ENCODE measurements around the gene RBAK. TPM values are rescaled to one million over a fixed set of nuclear protein-coding genes. Genes with fewer than 3 reads are reported as not detected.

Gene RBAK
- total RNA-seq (2014; rRNA removed; shearing (Covaris generic)) (8.4 and 10.6 TPM in 2 replicates), polyA plus RNA-seq (2016; fragmentation: Nextera tagmentation; extraction: Ambion mirVana) (4.6 and 5.1 TPM in 2 replicates)

- peak within 1 kb of the TSS; percentile 78 for H3K27ac ChIP-seq
- WGBS, 2 experiments (ENCODE audit: low coverage in 1 of 2, low lambda C conversion rate in 2 of 2, missing lambda C conversion rate in 2 of 2), result 1 to 2% methylated on average over 42 to 69 of the region's 69 CpGs
- H3K9me2 ChIP-seq (ENCODE audit: insufficient read depth), result no peaks in the 10 kb centered on the region
- peak within 1 kb of the TSS; percentile 99 for H3K9ac ChIP-seq
- H2AFZ ChIP-seq, result peak within 1 kb of the TSS; percentile 99
- H3K4me2 ChIP-seq (ENCODE audit: unreplicated experiment), result peak within 1 kb of the TSS; percentile 81
- H3K27me3 ChIP-seq (replicated peaks; ENCODE audit: insufficient read depth), result no peaks in the 10 kb centered on the region
- H3K4me1 ChIP-seq (ENCODE audit: insufficient read depth), result 0 out of 2 replicates have a peak, but pooled peaks cover 3% of the 10 kb centered on the region
- TF ChIP-seq EZH2 (IDR thresholded peaks at IDR 0.05; ENCODE audit: insufficient read depth, poor library complexity, severe bottlenecking), result no peak
- no peak for TF ChIP-seq EZH2phosphoT487 (IDR thresholded peaks at IDR 0.05; ENCODE audit: insufficient read depth, low read depth)
- H3K4me3 ChIP-seq, result peak within 1 kb of the TSS; percentile 93
- no peaks in the 10 kb centered on the region for H3F3A ChIP-seq (ENCODE audit: insufficient read depth)
- H3K9me3 ChIP-seq (ENCODE audit: low read depth), result no peaks in the 10 kb centered on the region
- H3K36me3 ChIP-seq (ENCODE audit: low read depth), result peaks cover 12% of the 10 kb centered on the region; the same call in 1 of the 2 replicates
- in situ Hi-C loops (cut with MboI), result no loop called here
- no peaks in the 10 kb centered on the region for H4K20me1 ChIP-seq (ENCODE audit: insufficient read depth)
- DNase-seq, result peak; percentile 97
- H3K79me2 ChIP-seq (ENCODE audit: insufficient read depth), result peaks cover 48% of the 10 kb centered on the region
These were observed at the start of gene RBAK for GRCh38 chr7:5045558-5046396. Gene RBAK, plus strand, starts transcription at chr7:5045860. Its CDS starts 2,217 bp downstream, at chr7:5048077.

GRCh38 chr7:4996696-4997222, 48.9 kb upstream of the RBAK start:
- no peak overlapping the region for H3K4me3 ChIP-seq
- H3K36me3 ChIP-seq (ENCODE audit: low read depth), result peaks cover 6% of the 10 kb centered on the region; the same call in 1 of the 2 replicates
- H3K9me2 ChIP-seq (ENCODE audit: insufficient read depth), result no peaks in the 10 kb centered on the region
- peaks cover 9% of the 10 kb centered on the region for H3K79me2 ChIP-seq (ENCODE audit: insufficient read depth)
- H3K9ac ChIP-seq, result no peak overlapping the region
- H3K9me3 ChIP-seq (ENCODE audit: low read depth), result no peaks in the 10 kb centered on the region
- no peak for TF ChIP-seq EZH2phosphoT487 (IDR thresholded peaks at IDR 0.05; ENCODE audit: insufficient read depth, low read depth)
- TF ChIP-seq EZH2 (IDR thresholded peaks at IDR 0.05; ENCODE audit: insufficient read depth, poor library complexity, severe bottlenecking), result no peak
- 76 to 78% methylated on average over 7 of the region's 7 CpGs for WGBS, 2 experiments (ENCODE audit: low coverage in 1 of 2, low lambda C conversion rate in 2 of 2, missing lambda C conversion rate in 2 of 2)
- no peaks in the 10 kb centered on the region for H3K27me3 ChIP-seq (replicated peaks; ENCODE audit: insufficient read depth)
- H3F3A ChIP-seq (ENCODE audit: insufficient read depth), result no peaks in the 10 kb centered on the region
- H3K27ac ChIP-seq, result no peak overlapping the region
- H2AFZ ChIP-seq, result no peak overlapping the region
- in situ Hi-C loops (cut with MboI), result no loop called here
- no peaks in the 10 kb centered on the region for H4K20me1 ChIP-seq (ENCODE audit: insufficient read depth)
- no peak for DNase-seq
- no peaks in the 10 kb centered on the region for H3K4me1 ChIP-seq (ENCODE audit: insufficient read depth)
- H3K4me2 ChIP-seq (ENCODE audit: unreplicated experiment), result no peak overlapping the region

- Histone ChIP-seq H3K9ac (no peak overlapping the region), H3K4me2 (ENCODE audit: unreplicated experiment) (no peak overlapping the region), H4K20me1 (ENCODE audit: insufficient read depth) (no peaks in the 10 kb centered on the region), H3K9me2 (ENCODE audit: insufficient read depth) (no peaks in the 10 kb centered on the region), H3K36me3 (ENCODE audit: low read depth) (peaks cover 6% of the 10 kb centered on the region; the same call in 1 of the 2 replicates), H3K4me1 (ENCODE audit: insufficient read depth) (no peaks in the 10 kb centered on the region), H3K79me2 (ENCODE audit: insufficient read depth) (no peaks in the 10 kb centered on the region), H3F3A (ENCODE audit: insufficient read depth) (no peaks in the 10 kb centered on the region), H3K4me3 (no peak overlapping the region), H3K9me3 (ENCODE audit: low read depth) (no peaks in the 10 kb centered on the region), H2AFZ (no peak overlapping the region), H3K27ac (no peak overlapping the region), H3K27me3 (replicated peaks; ENCODE audit: insufficient read depth) (no peaks in the 10 kb centered on the region)
- WGBS, 2 experiments (ENCODE audit: low coverage in 1 of 2, low lambda C conversion rate in 2 of 2, missing lambda C conversion rate in 2 of 2), result 69 to 75% methylated on average over 3 of the region's 3 CpGs
- no peak for TF ChIP-seq EZH2 (IDR thresholded peaks at IDR 0.05; ENCODE audit: insufficient read depth, poor library complexity, severe bottlenecking)
- no peak for TF ChIP-seq EZH2phosphoT487 (IDR thresholded peaks at IDR 0.05; ENCODE audit: insufficient read depth, low read depth)
- DNase-seq, result no peak
- in situ Hi-C loops (cut with MboI), result no loop called here
These were observed 47.4 kb upstream of the RBAK start for GRCh38 chr7:4998244-4998643.

GRCh38 chr7:4998910-4999309, 46.8 kb upstream of the RBAK start:
- in situ Hi-C loops (cut with MboI), result no loop called here
- no peak for DNase-seq
- peaks cover 6% of the 10 kb centered on the region; the same call in 1 of the 2 replicates for H3K36me3 ChIP-seq (ENCODE audit: low read depth)

More at GRCh38 chr7:4998910-4999309, 46.8 kb upstream of the RBAK start:
- Histone ChIP-seq H3K27me3 (replicated peaks; ENCODE audit: insufficient read depth) (no peaks in the 10 kb centered on the region), H3K4me1 (ENCODE audit: insufficient read depth) (no peaks in the 10 kb centered on the region), H3F3A (ENCODE audit: insufficient read depth) (no peaks in the 10 kb centered on the region), H3K4me2 (ENCODE audit: unreplicated experiment) (no peak overlapping the region), H2AFZ (no peak overlapping the region), H4K20me1 (ENCODE audit: insufficient read depth) (no peaks in the 10 kb centered on the region), H3K4me3 (no peak overlapping the region), H3K27ac (no peak overlapping the region), H3K9ac (no peak overlapping the region), H3K9me2 (ENCODE audit: insufficient read depth) (no peaks in the 10 kb centered on the region), H3K9me3 (ENCODE audit: low read depth) (no peaks in the 10 kb centered on the region), H3K79me2 (ENCODE audit: insufficient read depth) (no peaks in the 10 kb centered on the region)
- 91 to 95% methylated on average over 7 of the region's 7 CpGs for WGBS, 2 experiments (ENCODE audit: low coverage in 1 of 2, low lambda C conversion rate in 2 of 2, missing lambda C conversion rate in 2 of 2)
- TF ChIP-seq EZH2 (IDR thresholded peaks at IDR 0.05; ENCODE audit: insufficient read depth, poor library complexity, severe bottlenecking) (no peak), EZH2phosphoT487 (IDR thresholded peaks at IDR 0.05; ENCODE audit: insufficient read depth, low read depth) (no peak)

Data from GM23248 (cell line).